ENCODE data around the gene CPNE7.
"Not testable (repeated sequence)": the region's sequence is repeated elsewhere in the genome, so short reads cannot be mapped to it uniquely, and the experiment has no call there.

Gene CPNE7

DNA sequence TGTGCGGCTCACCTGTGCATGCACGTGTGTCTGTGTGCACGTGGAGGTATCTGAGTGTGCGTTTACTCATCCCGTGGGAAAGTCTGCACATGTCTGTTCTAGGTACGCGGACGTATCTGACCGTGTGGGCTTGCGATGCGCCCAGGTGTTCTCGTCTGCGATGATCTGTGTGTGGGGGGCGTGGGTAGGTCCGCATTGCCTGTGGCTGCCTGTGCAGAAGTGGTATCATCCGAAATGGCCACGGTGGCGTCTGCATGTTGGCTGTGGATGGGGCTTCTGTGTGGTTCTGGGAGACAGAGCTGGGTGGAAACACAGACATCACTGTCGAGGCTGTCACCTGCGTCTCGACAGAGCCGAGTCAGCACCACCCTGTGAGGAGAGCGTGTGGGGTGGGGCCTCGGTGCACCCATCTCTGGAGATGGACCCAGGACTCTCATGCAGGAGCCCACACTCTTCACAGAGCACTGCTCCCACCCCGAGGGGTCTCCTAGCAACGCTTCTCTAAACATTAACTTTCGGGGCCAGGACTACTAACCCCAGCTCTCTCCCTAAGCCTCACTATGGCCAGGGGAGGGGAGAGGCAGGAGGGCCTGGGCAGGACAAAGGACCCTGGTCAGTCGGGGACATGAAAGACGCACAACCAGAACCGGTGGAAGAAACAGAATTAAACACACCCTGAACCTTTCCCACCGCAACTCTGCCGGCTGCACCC, 46.3 kb downstream of the CPNE7 start:
- Histone ChIP-seq H3K4me3 (ENCODE audit: insufficient read length, low read depth) (no peak overlapping the region), H3K36me3 (ENCODE audit: insufficient read depth, insufficient read length, low read length) (no peaks in the 10 kb centered on the region), H3K27me3 (ENCODE audit: insufficient read depth, insufficient read length) (no peaks in the 10 kb centered on the region), H3K4me1 (ENCODE audit: insufficient read depth, insufficient read length) (peaks cover 33% of the 10 kb centered on the region), H3K9me3 (ENCODE audit: insufficient read depth, low read length) (no peaks in the 10 kb centered on the region), H3K9ac (ENCODE audit: insufficient read length, low read depth) (no peak overlapping the region)
- no peak for DNase-seq (ENCODE audit: low read depth, low spot score)
- TF ChIP-seq SUZ12 (IDR thresholded peaks at IDR 0.05; ENCODE audit: extremely low read depth, insufficient read depth, insufficient read length) = no peak
- TF ChIP-seq YY1 (IDR thresholded peaks at IDR 0.05; ENCODE audit: insufficient read depth, insufficient read length) = no peak
- TF ChIP-seq ZNF274 (IDR thresholded peaks at IDR 0.05; ENCODE audit: low read depth, low read length) = no peak

DNA sequence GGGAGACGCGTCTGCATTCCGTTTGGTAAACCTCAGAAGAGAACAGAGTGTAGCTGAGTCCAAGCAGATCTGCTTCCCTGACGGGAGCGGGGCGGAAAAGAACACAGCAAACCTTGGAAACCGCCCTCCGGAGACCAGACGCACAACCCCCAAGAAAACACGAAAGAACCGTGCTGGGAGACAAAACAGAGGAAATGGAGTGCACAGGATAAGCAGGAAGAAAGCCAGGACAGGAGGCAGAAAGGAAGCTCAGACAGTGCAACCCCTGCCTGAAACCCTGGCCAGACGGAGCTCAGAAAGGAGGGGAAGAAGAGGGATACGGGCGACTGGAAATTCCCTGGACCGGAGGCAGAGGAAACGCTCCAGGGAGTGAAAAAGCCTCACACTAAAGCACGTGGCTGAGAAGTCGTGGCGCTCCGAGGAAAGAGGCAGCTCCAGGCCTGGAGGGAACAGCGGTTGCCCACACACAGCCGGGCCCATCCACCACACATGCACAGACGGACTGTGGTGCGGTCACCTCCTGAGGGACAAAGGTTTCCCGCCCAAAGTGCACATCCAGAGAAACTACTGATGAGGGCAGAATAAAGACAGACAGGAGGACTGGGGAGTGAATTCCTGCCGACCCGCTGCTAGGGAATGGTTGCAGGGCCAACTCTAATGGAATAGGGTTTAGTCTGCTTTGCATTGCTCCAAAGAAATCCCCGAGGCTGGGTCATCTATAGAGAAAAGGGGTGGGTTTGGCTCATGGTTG, 48.1 kb downstream of the CPNE7 start:
- TF ChIP-seq ZNF274 (IDR thresholded peaks at IDR 0.05; ENCODE audit: low read depth, low read length) = no peak
- no peak for TF ChIP-seq YY1 (IDR thresholded peaks at IDR 0.05; ENCODE audit: insufficient read depth, insufficient read length)
- no peak for TF ChIP-seq SUZ12 (IDR thresholded peaks at IDR 0.05; ENCODE audit: extremely low read depth, insufficient read depth, insufficient read length)
- DNase-seq (ENCODE audit: low read depth, low spot score) = no peak
- Histone ChIP-seq H3K27me3 (ENCODE audit: insufficient read depth, insufficient read length) (no peaks in the 10 kb centered on the region), H3K9me3 (ENCODE audit: insufficient read depth, low read length) (no peaks in the 10 kb centered on the region), H3K36me3 (ENCODE audit: insufficient read depth, insufficient read length, low read length) (no peaks in the 10 kb centered on the region), H3K4me1 (ENCODE audit: insufficient read depth, insufficient read length) (peaks cover 29% of the 10 kb centered on the region), H3K4me3 (ENCODE audit: insufficient read length, low read depth) (no peak overlapping the region), H3K9ac (ENCODE audit: insufficient read length, low read depth) (peak overlapping the region; percentile 6)

DNA sequence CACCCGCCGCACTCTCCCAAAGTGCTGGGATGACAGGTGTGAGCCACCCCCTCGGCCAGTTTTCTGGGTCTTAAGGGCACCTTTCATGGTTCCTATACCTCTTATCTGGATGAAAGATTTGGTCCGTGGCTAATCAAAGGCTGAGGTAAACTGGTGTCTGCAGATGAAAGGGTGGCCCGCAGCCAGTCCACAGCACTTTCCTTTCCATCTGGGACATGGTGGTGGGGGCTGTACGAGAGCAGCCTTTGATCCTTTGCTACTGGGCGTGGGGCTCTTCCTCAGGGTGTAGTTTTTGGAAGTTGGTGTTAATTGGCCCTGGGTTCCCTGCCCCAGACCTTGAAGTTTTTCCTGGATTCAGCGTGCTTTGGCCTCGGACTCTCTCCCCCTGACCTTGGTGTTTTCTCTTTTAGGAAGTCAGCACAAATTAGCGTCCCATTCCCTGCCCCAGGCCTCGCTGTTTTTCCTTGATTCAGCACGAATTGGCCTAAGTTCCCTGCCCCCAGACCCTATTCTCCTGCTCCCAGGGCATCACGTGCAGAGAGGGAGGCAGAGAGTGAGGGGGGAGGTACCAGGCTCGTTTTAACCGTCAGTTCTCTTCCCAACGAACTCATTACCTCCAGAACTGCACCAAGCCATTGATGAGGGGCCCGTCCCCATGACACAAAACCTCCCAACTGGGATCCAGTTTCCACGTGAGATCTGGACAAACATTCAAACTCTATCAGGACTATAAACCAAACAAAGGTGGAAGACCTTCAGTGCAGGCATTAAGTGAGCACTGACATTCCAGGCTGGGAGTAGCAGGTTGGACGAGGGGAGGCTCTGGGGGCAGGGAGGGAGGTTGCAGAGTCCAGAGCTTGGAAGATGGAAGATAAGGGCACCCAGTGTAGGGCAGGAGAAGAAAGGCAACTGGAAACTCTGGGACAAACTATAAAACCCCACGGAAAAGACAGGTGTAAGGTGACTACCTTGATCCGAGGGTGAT, 49.5 kb downstream of the CPNE7 start:
- TF ChIP-seq ZNF274 (IDR thresholded peaks at IDR 0.05; ENCODE audit: low read depth, low read length) = no peak
- no peak for TF ChIP-seq YY1 (IDR thresholded peaks at IDR 0.05; ENCODE audit: insufficient read depth, insufficient read length)
- TF ChIP-seq SUZ12 (IDR thresholded peaks at IDR 0.05; ENCODE audit: extremely low read depth, insufficient read depth, insufficient read length) = no peak
- Histone ChIP-seq H3K36me3 (ENCODE audit: insufficient read depth, insufficient read length, low read length) (no peaks in the 10 kb centered on the region), H3K27me3 (ENCODE audit: insufficient read depth, insufficient read length) (no peaks in the 10 kb centered on the region), H3K9ac (ENCODE audit: insufficient read length, low read depth) (peak overlapping the region; percentile 43), H3K9me3 (ENCODE audit: insufficient read depth, low read length) (peaks cover 4% of the 10 kb centered on the region; the same call in 1 of the 2 replicates), H3K4me3 (ENCODE audit: insufficient read length, low read depth) (no peak overlapping the region), H3K4me1 (ENCODE audit: insufficient read depth, insufficient read length) (peaks cover 26% of the 10 kb centered on the region)
- no peak for DNase-seq (ENCODE audit: low read depth, low spot score)

DNA sequence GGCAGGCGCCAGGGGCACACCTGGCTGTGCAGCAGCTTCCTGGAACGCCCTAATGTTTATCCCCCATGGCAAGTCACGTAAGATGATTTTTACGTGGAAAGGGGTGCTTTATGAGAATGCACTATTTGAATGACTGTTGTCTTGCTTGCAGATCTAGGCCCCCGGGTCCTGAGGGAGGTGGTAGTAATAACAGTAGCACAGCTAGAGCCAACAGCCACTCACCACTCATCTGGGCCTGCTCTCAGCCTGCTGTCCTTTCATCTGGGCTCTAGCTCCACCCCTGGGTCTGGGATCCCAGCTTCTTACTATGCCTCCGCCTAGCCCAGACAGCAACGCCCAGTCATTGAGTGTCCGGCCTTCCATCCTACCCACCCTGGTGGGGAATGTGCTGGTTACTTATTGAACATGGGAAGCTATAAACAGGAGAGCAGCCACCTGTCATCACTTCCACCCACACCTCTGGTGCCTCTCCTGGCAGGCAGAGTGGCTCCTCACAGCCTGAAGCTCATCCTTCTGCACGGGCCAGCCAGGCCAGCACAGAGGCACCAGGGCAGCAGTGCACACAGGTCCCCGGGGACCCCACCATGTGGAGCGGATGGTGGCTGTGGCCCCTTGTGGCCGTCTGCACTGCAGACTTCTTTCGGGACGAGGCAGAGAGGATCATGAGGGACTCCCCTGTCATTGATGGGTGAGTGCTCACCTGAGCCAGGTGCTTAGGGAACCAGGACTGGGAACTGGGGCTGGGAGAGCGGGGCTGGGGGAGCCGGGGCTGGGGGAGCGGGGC, 54.5 kb downstream of the CPNE7 start:
- Histone ChIP-seq H3K4me3 (ENCODE audit: insufficient read length, low read depth) (no peak overlapping the region), H3K27me3 (ENCODE audit: insufficient read depth, insufficient read length) (peaks cover 19% of the 10 kb centered on the region), H3K4me1 (ENCODE audit: insufficient read depth, insufficient read length) (peaks cover 10% of the 10 kb centered on the region), H3K9ac (ENCODE audit: insufficient read length, low read depth) (no peak overlapping the region), H3K36me3 (ENCODE audit: insufficient read depth, insufficient read length, low read length) (no peaks in the 10 kb centered on the region), H3K9me3 (ENCODE audit: insufficient read depth, low read length) (peaks cover 5% of the 10 kb centered on the region; the same call in 1 of the 2 replicates)
- no peak for DNase-seq (ENCODE audit: low read depth, low spot score)
- no peak for TF ChIP-seq ZNF274 (IDR thresholded peaks at IDR 0.05; ENCODE audit: low read depth, low read length)

DNA sequence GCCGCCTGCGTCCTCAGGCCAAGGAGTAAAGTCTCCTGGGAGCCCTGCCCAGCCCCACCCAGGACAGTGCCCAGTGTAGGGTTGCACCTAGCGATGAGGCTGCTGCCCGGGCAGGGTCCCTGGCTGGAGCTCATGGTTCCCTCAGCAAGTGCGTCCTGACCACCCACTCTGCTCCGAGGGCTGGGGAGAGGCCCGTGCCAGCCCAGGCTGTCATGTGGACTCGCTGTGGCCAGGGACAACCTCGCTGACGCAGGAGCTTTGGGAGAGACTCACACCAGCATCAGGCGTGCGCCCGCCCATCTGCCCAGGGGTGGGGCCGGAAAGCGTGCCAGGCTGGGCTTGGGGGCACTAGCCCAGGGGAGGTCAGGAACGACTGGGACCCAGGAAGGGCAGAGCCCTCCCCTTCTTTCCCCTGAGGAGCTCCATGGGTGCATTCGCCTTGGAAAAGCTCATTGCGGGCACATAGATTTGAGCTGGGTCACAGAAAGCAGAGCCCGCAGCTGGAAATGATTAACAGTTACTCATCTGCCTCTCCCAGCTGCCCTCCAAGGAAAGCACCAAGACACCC, 57.6 kb downstream of the CPNE7 start:
- Histone ChIP-seq H3K36me3 (ENCODE audit: insufficient read depth, insufficient read length, low read length) (no peaks in the 10 kb centered on the region), H3K4me1 (ENCODE audit: insufficient read depth, insufficient read length) (peaks cover 10% of the 10 kb centered on the region), H3K27me3 (ENCODE audit: insufficient read depth, insufficient read length) (peaks cover 23% of the 10 kb centered on the region), H3K9me3 (ENCODE audit: insufficient read depth, low read length) (peaks cover 5% of the 10 kb centered on the region; the same call in 1 of the 2 replicates), H3K4me3 (ENCODE audit: insufficient read length, low read depth) (no peak overlapping the region), H3K9ac (ENCODE audit: insufficient read length, low read depth) (no peak overlapping the region)
- no peak for DNase-seq (ENCODE audit: low read depth, low spot score)
- TF ChIP-seq SUZ12 (IDR thresholded peaks at IDR 0.05; ENCODE audit: extremely low read depth, insufficient read depth, insufficient read length) (no peak), ZNF274 (IDR thresholded peaks at IDR 0.05; ENCODE audit: low read depth, low read length) (no peak), YY1 (IDR thresholded peaks at IDR 0.05; ENCODE audit: insufficient read depth, insufficient read length) (no peak)

DNA sequence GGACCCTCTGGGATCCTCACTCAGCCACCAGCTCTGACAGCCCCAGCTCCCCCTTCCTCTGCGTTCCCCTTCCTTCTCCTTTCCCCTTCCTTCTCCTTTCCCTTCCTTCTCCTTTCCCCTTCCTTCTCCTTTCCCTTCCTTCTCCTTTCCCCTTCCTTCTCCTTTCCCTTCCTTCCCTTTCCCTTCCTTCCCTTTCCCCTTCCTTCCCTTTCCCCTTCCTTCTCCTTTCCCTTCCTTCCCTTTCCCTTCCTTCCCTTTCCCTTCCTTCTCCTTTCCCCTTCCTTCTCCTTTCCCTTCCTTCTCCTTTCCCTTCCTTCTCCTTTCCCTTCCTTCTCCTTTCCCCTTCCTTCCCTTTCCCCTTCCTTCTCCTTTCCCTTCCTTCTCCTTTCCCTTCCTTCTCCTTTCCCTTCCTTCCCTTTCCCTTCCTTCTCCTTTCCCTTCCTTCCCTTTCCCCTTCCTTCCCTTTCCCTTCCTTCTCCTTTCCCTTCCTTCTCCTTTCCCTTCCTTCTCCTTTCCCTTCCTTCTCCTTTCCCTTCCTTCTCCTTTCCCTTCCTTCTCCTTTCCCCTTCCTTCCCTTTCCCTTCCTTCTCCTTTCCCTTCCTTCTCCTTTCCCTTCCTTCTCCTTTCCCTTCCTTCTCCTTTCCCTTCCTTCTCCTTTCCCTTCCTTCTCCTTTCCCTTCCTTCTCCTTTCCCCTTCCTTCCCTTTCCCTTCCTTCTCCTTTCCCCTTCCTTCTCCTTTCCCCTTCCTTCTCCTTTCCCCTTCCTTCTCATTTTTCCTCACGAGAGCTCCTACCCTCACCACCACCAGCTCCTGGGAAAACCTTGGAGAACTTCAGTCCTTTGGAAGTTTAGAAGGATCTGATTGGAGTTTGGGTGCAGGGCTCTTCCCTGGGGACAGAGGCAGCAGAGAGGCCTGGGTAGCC, 59.2 kb downstream of the CPNE7 start:
- peaks cover 23% of the 10 kb centered on the region for H3K27me3 ChIP-seq (ENCODE audit: insufficient read depth, insufficient read length)
- not testable (repeated sequence) for H3K9me3 ChIP-seq (ENCODE audit: insufficient read depth, low read length); H3K36me3 ChIP-seq (ENCODE audit: insufficient read depth, insufficient read length, low read length)

More for the DNA sequence above, 59.2 kb downstream of the CPNE7 start:
- not testable (repeated sequence) for DNase-seq (ENCODE audit: low read depth, low spot score); H3K4me1 ChIP-seq (ENCODE audit: insufficient read depth, insufficient read length); H3K9ac ChIP-seq (ENCODE audit: insufficient read length, low read depth); H3K4me3 ChIP-seq (ENCODE audit: insufficient read length, low read depth)
